Vagina (tissue), 2 donors: ENCODE results near the gene SUMF1.

ENCODE experiments used
- CTCF ChIP-seq, 3 experiments: fragments of 450-650 bp in 2 of 3; fragments of 200-600 bp in 1 of 3; sonication (generic) in 1 of 3; IDR thresholded peaks; one replicate each; pipeline ENCODE4 v1.5.1; 2017 to 2019; ENCODE audit warnings: antibody characterized with exemption in 3 of 3, mild to moderate bottlenecking in 2 of 3, moderate library complexity in 2 of 3
- POLR2A ChIP-seq, 2 donors: fragments of 450-650 bp; IDR thresholded peaks; one replicate each; pipeline ENCODE4 v1.6.1; 2017; ENCODE audit warnings: antibody characterized with exemption in 2 of 2, mild to moderate bottlenecking in 2 of 2, moderate library complexity in 2 of 2
- POLR2AphosphoS5 ChIP-seq, 2 donors: sonication (generic); formaldehyde crosslinking; IDR thresholded peaks; one replicate each; pipeline ENCODE4 v1.9.0; 2017; ENCODE audit warnings: antibody characterized with exemption in 2 of 2, mild to moderate bottlenecking in 2 of 2, low read depth in 1 of 2; ENCODE audit not compliant: insufficient read depth in 1 of 2

DNA sequence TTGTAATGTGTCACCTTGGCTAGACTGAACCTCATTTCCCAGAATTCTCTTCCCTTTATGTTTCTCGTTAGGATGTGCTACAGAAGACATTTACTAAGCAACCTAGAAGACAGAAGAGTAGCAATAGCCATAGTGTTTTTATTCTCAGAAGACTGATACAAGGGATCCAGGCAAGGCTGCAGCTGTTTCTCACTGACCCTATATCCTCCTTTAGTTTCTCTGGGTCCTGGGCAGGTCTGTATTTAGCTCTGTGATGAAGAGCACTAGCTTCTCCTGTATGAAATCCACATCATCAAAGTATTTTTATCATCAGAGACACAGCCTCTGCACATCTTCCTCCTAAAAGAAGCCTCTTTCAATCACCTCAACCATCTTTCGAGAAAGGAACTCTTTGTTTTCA is 72.5 kb downstream of the SUMF1 start:
- TF ChIP-seq CTCF (IDR thresholded peaks at IDR 0.05) (no peak), POLR2AphosphoS5 (IDR thresholded peaks at IDR 0.05; ENCODE audit: insufficient read depth in 1 of 2, low read depth in 1 of 2) (no peak), POLR2A (IDR thresholded peaks at IDR 0.05) (no peak)
